Measurements from ENCODE around the gene PEPD.

DNA sequence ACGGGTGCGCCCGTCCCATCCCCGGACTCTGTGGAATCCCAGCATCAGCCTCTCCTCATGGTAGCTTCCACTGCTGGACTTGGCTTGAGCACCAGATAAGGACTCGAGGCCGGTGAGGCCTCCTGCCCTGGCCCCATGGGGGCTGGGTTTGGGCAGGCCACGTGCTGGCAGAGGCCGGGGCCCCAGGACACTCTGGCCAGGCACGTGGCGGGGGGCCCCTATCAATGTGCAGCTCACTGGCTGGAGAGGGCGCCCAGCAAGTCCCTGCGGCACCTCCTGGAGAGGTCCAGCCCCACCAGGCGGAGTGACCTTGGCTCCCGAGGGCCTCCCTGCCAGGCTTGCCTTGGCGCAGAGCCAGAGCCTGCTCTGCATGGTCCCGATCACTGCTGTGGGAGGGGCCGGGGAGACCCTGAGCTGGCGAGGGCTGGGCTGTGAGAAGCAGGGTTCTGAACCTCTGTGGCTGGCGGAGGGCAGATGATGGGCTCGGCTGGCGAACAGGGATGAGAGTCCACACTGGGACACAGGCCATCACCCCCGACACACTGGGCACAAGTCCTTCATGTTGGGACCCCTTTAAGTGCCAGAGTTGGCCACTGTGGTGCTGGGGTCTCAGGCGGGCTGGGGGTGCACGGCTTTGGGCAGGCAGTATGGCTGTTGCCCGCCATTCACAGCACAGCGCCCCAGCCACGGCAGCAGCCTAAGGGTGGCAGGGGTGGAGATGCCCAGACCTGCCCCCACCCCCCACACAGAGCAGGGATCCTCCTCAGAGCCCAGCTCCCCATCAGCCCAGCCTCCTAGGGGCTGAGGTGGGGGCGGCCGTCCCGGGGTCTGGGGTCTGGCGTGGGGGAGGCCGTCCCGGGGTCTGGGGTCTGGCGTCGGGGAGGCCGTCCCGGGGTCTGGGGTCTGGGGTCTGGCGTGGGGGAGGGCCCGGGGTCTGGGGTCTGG is 129.0 kb downstream of the PEPD start:
- TF ChIP-seq, protein P1, sequence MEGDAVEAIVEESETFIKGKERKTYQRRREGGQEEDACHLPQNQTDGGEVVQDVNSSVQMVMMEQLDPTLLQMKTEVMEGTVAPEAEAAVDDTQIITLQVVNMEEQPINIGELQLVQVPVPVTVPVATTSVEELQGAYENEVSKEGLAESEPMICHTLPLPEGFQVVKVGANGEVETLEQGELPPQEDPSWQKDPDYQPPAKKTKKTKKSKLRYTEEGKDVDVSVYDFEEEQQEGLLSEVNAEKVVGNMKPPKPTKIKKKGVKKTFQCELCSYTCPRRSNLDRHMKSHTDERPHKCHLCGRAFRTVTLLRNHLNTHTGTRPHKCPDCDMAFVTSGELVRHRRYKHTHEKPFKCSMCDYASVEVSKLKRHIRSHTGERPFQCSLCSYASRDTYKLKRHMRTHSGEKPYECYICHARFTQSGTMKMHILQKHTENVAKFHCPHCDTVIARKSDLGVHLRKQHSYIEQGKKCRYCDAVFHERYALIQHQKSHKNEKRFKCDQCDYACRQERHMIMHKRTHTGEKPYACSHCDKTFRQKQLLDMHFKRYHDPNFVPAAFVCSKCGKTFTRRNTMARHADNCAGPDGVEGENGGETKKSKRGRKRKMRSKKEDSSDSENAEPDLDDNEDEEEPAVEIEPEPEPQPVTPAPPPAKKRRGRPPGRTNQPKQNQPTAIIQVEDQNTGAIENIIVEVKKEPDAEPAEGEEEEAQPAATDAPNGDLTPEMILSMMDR (IDR thresholded peaks at IDR 0.05; ENCODE audit: low read length): no peak
- no peak for TF ChIP-seq EZH2 (optimal IDR thresholded peaks at IDR 0.05; ENCODE audit: low read depth, low read length)
